ENCODE measurements around the gene OSBPL3.

DNA sequence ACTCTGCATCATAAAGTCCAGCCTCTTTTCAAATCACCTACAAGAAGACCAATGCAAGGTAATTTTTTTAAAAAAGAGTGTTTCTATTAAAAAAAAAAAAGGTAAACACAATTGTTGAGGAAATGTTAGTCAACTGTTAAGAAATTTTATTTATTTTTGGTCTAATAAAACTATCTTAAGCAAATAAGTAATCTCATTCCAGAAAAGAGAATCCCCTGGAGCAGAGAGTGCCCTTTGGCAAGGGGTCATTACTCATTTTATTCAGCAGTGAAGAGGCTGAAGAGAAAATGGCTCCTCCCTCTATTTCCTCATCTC is 159.3 kb downstream of the OSBPL3 start:
- no peak for TF ChIP-seq EZH2 (IDR thresholded peaks at IDR 0.05; ENCODE audit: insufficient read depth, poor library complexity, severe bottlenecking)
- no peak for TF ChIP-seq EZH2phosphoT487 (IDR thresholded peaks at IDR 0.05; ENCODE audit: insufficient read depth, low read depth)

Measured in GM23248 (cell line).